Vagina (tissue), 2 donors: Measurements from ENCODE around the gene ZNF518B.

Experiments used
- CTCF ChIP-seq, 3 experiments: fragments of 450-650 bp in 2 of 3; fragments of 200-600 bp in 1 of 3; sonication (generic) in 1 of 3; IDR thresholded peaks; one replicate each; pipeline ENCODE4 v1.5.1; 2017 to 2019; ENCODE audit warnings: antibody characterized with exemption in 3 of 3, mild to moderate bottlenecking in 2 of 3, moderate library complexity in 2 of 3
- POLR2A ChIP-seq, 2 donors: fragments of 450-650 bp; IDR thresholded peaks; one replicate each; pipeline ENCODE4 v1.6.1; 2017; ENCODE audit warnings: antibody characterized with exemption in 2 of 2, mild to moderate bottlenecking in 2 of 2, moderate library complexity in 2 of 2

GRCh38 chr4:10500776-10501175 is 43.5 kb upstream of the ZNF518B start:
- TF ChIP-seq CTCF (IDR thresholded peaks at IDR 0.05) (no peak), POLR2A (IDR thresholded peaks at IDR 0.05) (no peak)
